GM12874 (cell line): ENCODE measurements around the gene KDR.

Experiments used
- TF ChIP-seq, protein P1 (sequence below): IDR thresholded peaks from 2 replicates; pipeline ENCODE4 v1.5.1; 2011; ENCODE audit warnings: low read depth, mild to moderate bottlenecking, control low read depth, low read length, moderate library complexity; ENCODE audit not compliant: insufficient read depth

The KDR gene

DNA sequence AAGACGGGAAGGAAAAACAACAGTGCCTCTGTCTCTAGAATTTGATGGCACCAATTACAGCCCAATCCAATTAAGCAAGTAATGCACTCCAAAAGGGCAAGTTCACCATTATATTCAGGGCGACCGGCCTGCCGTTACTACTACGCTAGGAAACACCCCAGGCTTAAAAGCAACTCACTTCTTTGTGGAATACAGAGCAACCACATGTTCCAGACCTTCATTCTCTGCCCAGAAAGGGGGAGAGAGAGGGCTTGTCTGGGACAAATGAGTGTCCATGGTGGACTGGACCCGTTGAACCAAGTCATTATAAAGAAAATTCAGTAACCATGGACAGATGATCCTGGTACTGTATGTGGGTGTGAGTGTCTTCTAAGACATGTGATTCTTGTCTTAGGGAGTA lies 1.6 kb downstream of the KDR start:
- TF ChIP-seq, protein P1, sequence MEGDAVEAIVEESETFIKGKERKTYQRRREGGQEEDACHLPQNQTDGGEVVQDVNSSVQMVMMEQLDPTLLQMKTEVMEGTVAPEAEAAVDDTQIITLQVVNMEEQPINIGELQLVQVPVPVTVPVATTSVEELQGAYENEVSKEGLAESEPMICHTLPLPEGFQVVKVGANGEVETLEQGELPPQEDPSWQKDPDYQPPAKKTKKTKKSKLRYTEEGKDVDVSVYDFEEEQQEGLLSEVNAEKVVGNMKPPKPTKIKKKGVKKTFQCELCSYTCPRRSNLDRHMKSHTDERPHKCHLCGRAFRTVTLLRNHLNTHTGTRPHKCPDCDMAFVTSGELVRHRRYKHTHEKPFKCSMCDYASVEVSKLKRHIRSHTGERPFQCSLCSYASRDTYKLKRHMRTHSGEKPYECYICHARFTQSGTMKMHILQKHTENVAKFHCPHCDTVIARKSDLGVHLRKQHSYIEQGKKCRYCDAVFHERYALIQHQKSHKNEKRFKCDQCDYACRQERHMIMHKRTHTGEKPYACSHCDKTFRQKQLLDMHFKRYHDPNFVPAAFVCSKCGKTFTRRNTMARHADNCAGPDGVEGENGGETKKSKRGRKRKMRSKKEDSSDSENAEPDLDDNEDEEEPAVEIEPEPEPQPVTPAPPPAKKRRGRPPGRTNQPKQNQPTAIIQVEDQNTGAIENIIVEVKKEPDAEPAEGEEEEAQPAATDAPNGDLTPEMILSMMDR = no peak

DNA sequence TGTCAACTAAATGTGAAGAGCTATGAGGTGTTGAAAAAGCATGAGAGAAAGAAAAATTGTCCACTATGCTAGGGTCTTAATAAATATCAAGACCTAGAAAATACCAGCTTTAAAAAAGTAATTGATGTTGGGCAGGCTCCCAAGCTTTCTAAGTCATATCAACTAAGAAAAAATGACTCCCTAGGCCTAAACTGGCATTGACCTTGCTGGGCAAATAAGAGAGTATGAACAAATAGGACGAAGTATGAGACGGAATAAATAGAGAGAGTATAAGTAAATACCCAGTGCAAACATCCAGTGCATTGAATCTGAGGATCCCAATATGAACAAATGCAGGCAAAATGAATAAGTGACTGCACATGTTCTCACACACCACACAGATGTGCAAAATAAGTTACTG lies 3.2 kb downstream of the KDR start:
- TF ChIP-seq, protein P1 = no peak

DNA sequence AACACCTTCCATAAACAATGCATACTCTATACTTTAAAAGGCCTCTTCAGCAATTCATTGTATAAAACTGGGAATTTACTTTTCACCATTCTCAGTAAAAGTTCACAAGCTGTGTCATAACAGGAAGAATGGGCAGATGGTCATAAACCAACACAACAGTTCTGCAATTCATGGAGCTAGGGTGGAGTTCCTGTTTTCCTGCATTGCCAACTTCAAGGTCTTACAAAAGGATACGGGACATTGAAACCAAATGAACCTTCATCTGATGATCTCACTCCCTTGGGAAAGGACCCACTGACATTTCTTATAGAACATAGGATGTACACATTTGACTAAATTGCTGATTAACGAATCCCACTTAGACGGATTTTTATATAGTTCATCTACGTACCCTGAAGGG lies 4.1 kb downstream of the KDR start:
- TF ChIP-seq, protein P1 = no peak

DNA sequence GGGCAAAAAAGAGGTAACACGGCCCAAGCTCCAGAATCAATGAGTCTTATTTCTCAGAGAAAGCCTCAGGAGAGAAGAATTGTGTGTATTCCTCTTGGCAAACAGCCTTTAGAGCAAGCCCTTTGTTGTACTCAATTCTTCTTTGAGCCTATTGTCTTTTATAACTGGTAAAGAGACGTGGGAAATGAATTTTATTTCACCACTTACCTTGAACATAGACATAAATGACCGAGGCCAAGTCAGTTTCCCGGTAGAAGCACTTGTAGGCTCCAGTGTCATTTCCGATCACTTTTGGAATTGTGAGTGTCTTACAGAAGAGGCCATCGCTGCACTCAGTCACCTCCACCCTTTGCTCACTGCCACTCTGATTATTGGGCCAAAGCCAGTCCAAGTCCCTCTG lies 7.0 kb downstream of the KDR start:
- TF ChIP-seq, protein P1 = no peak

DNA sequence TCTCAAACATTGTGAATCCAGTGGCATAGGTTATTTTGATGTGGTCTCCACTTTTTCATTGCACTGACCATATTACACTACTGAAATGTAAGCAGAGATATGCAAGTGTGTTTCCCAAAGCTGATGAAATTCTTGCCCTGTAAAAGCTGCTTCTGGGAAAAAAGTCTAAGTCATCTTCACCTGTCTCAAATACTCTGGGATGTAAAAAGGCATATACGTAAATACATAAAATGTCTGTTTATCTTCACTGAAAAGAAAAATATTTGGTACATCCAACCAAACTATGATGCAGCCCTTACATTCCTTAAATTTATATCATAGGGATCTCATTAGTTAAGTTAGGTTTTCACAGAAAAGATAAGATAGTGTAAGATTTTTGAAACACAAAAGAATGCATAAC lies 7.9 kb downstream of the KDR start:
- TF ChIP-seq, protein P1 = no peak

DNA sequence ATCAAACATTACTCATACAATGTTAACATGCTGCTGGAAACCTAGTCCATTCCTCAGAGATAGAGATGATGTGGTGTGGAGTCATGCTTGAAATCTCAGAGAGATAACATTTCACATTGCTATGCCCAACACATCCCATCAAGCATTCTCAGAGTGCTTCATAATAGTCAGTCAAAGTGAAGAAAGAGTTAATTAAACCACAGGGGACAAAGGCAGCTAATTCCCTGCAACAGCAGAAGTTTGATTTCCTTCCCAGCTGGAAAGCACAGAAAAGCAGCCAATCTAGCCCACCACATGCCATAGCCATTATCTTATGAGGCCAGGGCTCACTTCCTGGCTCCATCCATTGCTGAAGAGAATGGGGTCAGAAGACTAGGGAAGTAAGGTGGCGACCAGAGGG lies 8.9 kb downstream of the KDR start:
- TF ChIP-seq, protein P1 = no peak

DNA sequence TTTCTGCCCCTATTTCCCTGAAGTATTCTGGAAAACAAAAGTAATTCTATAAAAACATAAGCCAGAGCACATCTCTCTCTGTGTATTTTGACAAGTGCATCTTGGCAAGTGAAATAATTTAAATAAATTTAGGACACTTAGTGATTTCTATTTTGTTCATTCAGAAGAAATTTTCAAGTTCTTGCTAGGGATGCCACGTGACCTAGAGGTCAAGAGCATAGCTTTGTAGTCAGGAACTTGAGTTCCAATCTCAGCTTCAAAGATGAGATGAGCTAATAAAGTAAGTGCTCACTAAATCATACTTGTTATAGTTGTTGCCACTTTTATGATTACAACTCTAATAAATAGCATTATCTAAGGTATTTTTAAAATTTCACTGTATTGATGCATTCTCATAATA lies 13.8 kb downstream of the KDR start:
- TF ChIP-seq, protein P1 = no peak

DNA sequence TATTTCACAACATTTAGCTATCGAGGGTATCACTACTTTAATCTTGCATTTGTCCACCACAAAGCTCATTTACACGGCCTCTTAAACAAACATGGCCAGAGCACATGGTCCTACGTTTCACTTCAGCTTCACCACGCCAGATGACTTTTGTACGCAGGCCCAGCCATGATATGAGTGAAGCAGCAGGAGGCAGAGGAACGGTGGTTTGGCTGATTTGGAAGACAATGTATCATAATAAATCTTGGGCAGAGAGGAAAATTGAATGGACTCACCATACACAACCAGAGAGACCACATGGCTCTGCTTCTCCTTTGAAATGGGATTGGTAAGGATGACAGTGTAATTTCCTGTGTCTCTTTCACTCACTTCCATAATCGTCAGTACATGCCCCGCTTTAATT lies 15.3 kb downstream of the KDR start:
- TF ChIP-seq, protein P1 = no peak
